ENCODE measurements around the gene LRRC28.

The LRRC28 gene

GRCh38 chr15:99305761-99306505 is 54.7 kb downstream of the LRRC28 start:
- no peak for DNase-seq (ENCODE audit: low read depth)

GRCh38 chr15:99306694-99307338 is 55.5 kb downstream of the LRRC28 start:
- DNase-seq (ENCODE audit: low read depth), result no peak

- DNase-seq (ENCODE audit: low read depth), result no peak
Observed at GRCh38 chr15:99307735-99308134, 56.5 kb downstream of the LRRC28 start.

- DNase-seq (ENCODE audit: low read depth), result no peak
Observed at GRCh38 chr15:99310745-99311144, 59.5 kb downstream of the LRRC28 start.

DNA sequence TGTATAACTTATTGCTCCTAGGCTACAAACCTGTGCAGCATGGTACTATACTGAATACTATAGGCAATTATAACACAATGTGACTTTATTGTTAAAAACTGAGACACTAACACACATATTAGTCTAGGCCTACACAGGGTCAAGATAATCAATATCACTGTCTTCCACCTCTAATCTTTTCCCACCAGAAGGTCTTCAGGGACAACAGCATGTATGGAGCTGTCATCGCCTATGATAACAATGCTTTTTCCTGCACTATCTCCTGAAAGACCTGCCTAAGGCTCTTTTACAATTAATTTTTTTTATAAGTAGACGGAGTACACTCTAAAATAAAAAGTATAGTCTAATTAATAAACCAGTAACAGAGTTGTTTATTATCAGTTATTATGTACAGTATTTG is 60.9 kb downstream of the LRRC28 start:
- no peak for DNase-seq (ENCODE audit: low read depth)

DNA sequence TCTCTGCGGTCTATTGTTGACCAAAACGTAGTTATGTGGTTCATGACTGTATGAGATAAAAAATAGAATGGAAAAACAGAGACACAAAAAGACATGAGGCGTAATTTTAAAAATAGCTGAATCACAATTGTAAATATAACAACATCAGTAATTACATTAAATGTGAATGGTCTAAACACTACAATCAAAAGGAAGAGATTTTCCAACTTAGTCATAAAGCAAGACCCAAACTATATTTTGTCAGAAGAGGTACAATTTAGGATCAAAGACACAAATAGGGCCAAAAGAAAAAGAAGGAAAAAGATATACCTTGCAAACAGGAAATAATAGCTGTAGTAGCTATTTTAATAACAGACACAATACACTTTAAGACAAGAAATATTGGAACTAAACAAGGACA is 61.5 kb downstream of the LRRC28 start:
- no peak for DNase-seq (ENCODE audit: low read depth)

GRCh38 chr15:99315636-99316035 is 64.4 kb downstream of the LRRC28 start:
- DNase-seq (ENCODE audit: low read depth), result no peak

GRCh38 chr15:99320374-99321215 is 69.3 kb downstream of the LRRC28 start:
- DNase-seq (ENCODE audit: low read depth), result no peak

DNA sequence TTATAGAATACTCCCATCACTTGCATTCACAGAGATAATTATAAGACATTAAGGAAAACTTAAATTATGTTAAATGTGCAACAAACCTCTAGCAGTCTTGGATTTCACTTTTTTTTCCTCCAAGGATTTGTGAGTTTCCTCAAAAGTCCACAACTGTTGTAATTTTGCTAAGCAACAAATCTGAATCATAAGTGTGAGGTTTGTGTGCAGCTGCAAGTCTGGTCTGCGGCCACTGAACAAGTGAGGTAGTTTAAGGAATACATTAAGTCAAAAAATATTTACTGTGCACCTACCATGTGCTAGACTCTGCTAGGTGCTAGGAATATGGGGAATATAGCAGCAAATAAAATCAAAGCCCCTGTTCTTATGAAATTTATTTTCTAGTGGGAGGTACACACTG is 70.2 kb downstream of the LRRC28 start:
- no peak for DNase-seq (ENCODE audit: low read depth)

DNA sequence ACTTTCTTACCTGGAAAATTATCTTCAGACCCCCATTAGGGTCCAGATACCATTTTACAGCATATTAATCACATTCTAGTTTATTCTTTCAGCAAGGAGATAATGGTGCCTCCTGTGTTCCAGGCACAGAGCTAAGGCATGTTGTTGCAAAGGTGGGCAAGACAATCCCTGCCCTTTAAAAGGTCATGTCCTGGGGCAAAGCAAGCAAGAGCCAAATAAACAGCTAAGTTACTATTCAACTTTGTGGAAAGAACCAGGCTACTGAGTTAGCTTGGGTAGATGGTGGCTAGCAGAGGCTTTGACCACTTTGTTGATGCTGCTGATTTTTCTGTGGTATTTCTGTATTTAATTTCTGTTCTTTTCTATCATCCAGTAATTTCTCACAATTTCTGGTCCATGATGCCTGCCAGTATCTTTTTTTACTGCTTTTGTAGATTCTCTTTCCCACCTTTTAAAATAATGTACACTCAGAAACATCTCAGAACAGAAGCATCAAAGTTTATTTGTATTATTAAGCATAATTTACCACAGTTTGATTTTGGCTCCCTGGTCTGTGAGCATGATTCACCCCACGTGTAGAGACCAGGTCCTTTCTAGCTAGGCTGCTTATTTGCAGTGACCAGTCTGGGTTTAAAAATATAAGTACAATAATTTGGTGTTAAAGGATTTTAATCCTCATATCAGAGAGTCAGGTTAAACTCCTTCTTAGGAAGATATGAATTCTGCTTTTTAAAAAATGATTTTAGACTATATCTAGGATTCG is 71.5 kb downstream of the LRRC28 start:
- no peak for DNase-seq (ENCODE audit: low read depth)

DNA sequence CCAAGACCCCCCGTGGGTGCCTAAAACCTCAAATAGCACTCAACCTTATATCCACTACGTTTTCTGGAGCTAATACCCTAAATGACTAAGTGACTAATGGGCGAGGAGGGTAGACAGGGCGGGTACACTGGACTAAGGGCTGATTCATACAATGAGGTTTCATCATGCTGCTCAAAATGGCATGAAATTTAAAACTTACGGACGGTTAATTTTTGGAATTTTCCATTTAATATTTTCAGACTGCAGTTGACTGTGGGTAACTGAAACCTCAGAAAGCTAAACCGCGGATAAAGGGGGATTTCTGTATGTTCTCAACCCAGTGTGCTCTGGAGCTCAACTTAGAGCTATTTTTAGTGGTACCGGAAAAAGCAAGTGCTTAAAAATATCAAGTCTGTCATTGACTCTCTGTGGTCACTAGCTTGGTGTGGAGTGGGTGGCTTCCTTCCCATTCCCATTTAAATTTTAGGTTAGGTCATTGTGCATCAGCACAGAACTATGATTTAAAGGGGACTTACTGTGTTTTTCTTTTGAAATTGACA is 72.9 kb downstream of the LRRC28 start:
- no peak for DNase-seq (ENCODE audit: low read depth)

DNA sequence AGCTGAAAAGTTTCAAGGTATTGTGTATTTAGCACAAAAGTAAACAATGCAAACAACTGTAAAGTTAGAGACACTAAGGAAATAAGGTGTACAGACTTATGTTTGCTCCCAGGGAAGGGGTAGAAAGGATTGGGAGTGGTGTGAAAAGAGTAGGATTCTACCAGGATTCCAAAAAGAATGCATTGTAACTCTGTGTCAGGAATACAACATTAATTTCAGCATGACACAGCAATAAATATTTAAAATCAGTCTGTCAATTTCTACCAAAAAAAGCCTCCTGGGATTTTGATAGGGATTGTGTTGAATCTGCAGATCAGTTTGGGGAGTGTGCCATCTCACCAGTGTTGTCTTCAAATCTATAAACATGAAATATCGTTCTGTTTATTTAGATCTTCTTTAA is 73.4 kb downstream of the LRRC28 start:
- no peak for DNase-seq (ENCODE audit: low read depth)

DNA sequence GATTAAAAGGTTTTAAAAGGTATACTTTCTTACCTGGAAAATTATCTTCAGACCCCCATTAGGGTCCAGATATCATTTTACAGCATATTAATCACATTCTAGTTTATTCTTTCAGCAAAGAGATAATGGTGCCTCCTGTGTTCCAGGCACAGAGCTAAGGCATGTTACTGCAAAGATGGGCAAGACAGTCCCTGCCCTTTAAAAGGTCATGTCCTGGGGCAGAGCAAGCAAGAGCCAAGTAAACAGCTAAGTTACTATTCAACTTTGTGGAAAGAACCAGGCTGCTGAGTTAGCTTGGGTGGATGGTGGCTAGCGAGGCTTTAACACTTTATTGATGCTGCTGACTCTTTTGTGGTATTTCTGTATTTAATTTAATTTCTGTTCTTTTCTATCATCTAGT is 75.0 kb downstream of the LRRC28 start:
- no peak for DNase-seq (ENCODE audit: low read depth)

DNA sequence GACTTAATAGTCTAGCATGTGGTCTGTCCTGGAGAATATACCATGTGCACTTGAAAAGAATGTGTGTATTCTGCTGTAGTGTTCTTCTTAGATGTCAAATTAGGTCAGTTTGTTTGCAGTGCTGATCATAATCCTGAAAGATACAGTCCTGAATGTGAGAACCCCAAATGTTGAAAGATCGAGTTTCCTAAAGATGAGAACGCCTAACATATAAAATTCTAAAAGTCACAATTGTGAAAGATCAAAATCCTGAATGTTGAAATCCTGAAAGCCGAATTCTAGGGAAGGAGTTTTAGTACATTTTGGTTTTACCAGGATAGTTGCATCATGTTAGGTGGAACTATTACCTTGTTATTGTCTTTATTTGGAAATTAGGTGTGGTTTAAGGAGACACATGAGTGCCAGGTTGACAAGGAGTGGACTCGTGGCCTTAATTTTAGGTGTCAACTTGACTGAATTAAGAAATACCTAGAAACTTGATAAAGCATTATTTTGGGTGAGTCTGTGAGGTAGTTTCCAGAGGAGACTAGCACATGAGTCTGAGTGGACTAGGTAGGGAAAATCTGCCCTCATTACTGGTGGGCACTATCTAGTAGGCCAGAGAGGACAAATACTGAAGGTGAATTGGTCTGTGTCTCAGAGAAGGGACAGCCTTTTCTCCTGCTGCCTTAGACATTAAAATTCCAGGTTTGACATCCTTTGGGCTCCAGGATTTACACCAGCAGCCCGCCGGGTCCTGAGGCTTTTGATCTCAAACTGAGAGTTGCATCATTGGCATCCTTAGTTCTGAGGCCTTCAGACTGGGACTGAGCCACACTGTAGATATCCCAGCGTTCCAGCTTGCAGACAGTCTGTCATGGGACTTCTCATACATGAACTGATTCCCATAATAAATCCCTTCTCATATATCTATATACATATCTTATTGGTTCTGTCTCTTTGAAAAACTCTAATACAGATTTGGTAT is 77.1 kb downstream of the LRRC28 start:
- no peak for DNase-seq (ENCODE audit: low read depth)

- no peak for DNase-seq (ENCODE audit: low read depth)
Observed at GRCh38 chr15:99331381-99331780, 80.1 kb downstream of the LRRC28 start.

DNA sequence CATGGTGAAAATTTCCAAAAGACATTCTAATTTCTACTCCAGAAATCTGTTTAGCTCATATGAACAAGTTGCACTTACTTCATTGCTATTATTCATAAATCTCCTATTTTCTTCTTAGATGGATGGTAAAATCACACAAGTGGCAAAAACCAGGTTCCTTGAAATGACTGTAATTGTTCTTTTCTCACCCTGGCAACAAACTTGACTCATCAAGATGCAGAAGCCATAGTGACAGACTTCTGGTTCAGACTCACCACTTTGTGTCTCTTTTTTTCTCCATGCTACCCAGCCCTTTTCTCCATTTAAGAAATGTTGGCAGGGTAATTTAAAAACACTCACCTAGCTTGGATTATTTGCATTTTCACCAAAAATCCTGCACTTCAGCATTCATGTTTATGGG is 82.1 kb downstream of the LRRC28 start:
- no peak for DNase-seq (ENCODE audit: low read depth)

DNA sequence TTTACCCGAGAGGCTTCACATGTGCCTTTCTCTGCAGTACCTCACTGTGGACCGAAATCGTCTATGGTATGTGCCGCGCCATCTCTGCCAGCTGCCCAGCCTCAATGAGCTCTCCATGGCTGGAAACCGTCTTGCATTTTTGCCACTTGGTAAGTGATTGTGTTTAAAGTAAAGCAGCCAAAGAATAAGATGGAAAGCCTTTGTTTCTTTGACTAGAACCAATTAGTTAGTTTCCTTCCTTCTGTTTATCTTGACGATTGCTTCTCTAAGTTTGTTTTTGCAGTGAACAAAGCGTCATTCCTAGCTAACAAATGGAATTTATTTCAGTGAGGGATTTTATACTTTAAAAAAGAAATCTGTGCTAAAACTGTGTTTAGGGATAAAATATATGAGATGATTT is 82.7 kb downstream of the LRRC28 start:
- DNase-seq (ENCODE audit: low read depth), result no peak

DNA sequence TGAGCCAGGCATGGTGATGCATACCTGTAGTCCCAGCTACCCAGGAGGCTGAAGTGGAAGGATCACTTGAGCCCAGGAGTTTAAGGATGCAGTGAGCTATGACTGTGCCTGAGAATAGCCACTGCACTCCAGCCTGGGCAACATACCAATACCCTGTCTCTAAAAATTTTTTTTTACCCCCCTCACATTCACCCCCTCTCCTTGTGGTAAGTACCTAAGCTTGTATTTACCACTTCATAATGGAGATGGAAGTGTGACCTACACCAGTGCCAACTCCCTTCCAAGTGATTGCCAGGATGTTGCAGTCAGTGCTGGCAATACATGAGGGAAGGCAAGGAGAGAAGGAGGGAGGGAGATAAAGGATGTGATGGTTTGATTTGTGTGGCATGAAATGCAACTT is 84.2 kb downstream of the LRRC28 start:
- no peak for DNase-seq (ENCODE audit: low read depth)

GRCh38 chr15:99336794-99337193 is 85.5 kb downstream of the LRRC28 start:
- no peak for DNase-seq (ENCODE audit: low read depth)

GRCh38 chr15:99340347-99340746 is 89.1 kb downstream of the LRRC28 start:
- DNase-seq (ENCODE audit: low read depth), result no peak

DNA sequence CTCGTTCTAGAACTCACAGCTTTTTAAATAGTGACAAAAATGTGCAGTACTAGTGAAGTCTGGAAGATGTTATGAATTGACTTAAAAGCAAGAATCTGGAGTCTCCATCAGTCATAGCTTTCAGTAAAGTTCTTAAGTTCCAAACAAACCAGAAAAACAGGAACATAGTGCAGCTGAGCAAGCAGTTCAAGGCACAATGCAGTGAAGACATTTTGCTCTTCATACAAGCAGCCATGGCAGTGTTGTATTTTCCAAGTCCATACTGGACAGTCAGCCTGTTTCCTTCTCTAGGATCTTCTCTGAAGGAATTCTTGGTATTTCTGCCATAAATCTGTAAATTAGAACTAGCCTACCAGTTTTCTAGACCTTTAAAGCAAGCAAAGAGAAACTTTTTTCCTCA is 90.5 kb downstream of the LRRC28 start:
- no peak for DNase-seq (ENCODE audit: low read depth)
